ENCODE results near the gene HMMR.

- no peak for TF ChIP-seq GATA3 (IDR thresholded peaks at IDR 0.05; ENCODE audit: low read depth, low read length)
- peak; percentile 74 for TF ChIP-seq GATA2 (IDR thresholded peaks at IDR 0.05; ENCODE audit: low read depth, low read length)
These were observed 22.9 kb upstream of the HMMR start, which contains the start of gene CCNG1 for GRCh38 chr5:163437309-163438182.

Measured in SH-SY5Y (cell line).